ENCODE data around the gene SEMA3C. TPM values are rescaled to one million over a fixed set of nuclear protein-coding genes. Genes with fewer than 3 reads are reported as not detected.

SEMA3C gene
- total and polyA plus RNA-seq, 2 donors (not counting 1 experiment from before 2014, with no cell fraction given), result 310 to 322 TPM

DNA sequence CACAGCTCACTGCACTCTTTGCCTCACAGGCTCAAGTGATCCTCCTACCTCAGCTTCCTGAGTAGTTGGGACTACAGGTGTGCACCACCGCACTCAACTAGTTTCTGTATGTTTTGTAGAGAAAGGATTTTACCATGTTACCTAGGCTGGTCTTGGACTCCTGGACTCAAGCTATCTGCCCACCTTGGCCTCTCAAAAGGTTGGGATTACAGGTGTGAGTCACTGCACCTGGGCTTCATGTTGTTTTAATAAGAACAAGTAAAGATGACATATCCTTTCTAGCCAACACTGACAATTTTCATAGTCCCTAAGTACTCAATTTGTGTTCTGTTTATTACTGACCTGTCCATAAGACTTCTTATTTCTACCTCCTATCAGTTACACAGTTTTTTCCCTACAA, 16.8 kb downstream of the SEMA3C start:
- peaks cover 9% of the 10 kb centered on the region for H3K4me1 ChIP-seq (ENCODE audit: control insufficient read depth, extremely low read depth, insufficient read depth, low read length)
- H3K36me3 ChIP-seq (ENCODE audit: control insufficient read depth, insufficient read depth, low read length), result peaks cover 6% of the 10 kb centered on the region
- H3K27me3 ChIP-seq (ENCODE audit: control insufficient read depth, insufficient read depth, low read length), result no peaks in the 10 kb centered on the region
- H3K4me3 ChIP-seq (replicated peaks in 1 of 4; ENCODE audit: control extremely low read depth in 1 of 4, insufficient read depth in 1 of 4, low read depth in 3 of 4, low read length in 4 of 4), result no peak overlapping the region
- H3K79me2 ChIP-seq (ENCODE audit: control insufficient read depth, insufficient read depth, low read length), result peaks cover 74% of the 10 kb centered on the region
- H2AFZ ChIP-seq (ENCODE audit: low read length), result no peak overlapping the region
- no peak overlapping the region for H3K4me2 ChIP-seq (ENCODE audit: extremely low read depth, insufficient read depth, low read length)
- peak overlapping the region; percentile 8 for H3K27ac ChIP-seq (ENCODE audit: insufficient read depth, low read length)
- DNase-seq (ENCODE audit: low read depth in 2 of 2), result no peak
- no peak overlapping the region for H3K9ac ChIP-seq (ENCODE audit: insufficient read depth, low read length)
- TF ChIP-seq EZH2 (IDR thresholded peaks at IDR 0.05; ENCODE audit: low read length, missing control alignments) (no peak), CTCF (conservative IDR thresholded peaks at IDR 0.05 in 1 of 2, IDR thresholded peaks at IDR 0.05 in 1 of 2; ENCODE audit: low read depth in 1 of 2, low read length in 2 of 2) (no peak)
- H3K9me3 ChIP-seq (ENCODE audit: control insufficient read depth, insufficient read depth, low read depth, low read length), result no peaks in the 10 kb centered on the region
- H4K20me1 ChIP-seq (ENCODE audit: control insufficient read depth, extremely low read depth, insufficient read depth, low read length), result no peaks in the 10 kb centered on the region

DNA sequence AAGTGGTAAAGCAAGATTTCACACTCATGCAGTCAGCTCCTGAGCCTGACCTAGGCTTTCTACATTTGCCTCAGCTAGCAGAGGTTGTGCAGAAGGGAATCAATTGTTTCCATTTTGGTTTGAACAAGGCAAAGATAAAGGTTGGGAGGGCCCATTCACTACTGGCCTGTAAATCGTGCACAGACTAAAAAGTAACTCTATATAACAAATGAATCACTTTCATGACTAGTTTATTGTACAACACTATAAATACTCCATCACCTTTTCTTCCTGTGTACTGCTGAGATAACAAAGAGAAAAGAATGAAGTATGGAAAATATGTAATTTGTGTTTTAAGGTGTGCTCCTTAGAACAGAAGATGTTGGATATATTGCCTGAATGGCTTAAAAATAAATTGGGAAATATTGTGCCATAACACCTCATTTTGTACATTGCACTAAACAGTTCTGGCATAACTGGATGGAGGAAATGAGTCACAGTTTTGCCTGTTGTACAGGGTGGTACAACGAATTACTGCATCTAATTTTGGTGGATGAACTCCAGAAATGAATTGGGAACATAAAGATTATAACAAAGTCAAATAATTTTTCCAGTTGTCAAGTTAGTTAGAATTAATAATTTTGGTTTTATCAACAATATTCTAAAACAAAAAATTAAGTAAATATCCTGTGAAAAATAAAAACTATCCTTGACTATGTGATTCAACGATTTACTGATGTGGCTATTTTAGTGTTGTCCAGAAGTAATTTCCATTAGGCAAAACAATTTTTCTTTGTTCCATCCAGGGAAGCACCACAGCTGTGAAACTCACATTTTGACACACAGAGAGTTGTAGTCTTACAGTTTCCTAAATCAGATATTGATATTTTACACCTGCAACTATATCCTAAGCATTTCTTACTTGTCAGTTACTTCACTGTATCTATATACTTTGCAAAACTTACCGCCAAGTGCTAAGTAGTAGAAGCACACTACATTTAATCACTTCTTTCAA, 18.0 kb downstream of the SEMA3C start:
- H3K36me3 ChIP-seq (ENCODE audit: control insufficient read depth, insufficient read depth, low read length), result peaks cover 6% of the 10 kb centered on the region
- TF ChIP-seq EZH2 (IDR thresholded peaks at IDR 0.05; ENCODE audit: low read length, missing control alignments) (no peak), CTCF (conservative IDR thresholded peaks at IDR 0.05 in 1 of 2, IDR thresholded peaks at IDR 0.05 in 1 of 2; ENCODE audit: low read depth in 1 of 2, low read length in 2 of 2) (no peak)
- peak overlapping the region; percentile 15 for H3K4me2 ChIP-seq (ENCODE audit: extremely low read depth, insufficient read depth, low read length)
- no peak overlapping the region for H3K4me3 ChIP-seq (replicated peaks in 1 of 4; ENCODE audit: control extremely low read depth in 1 of 4, insufficient read depth in 1 of 4, low read depth in 3 of 4, low read length in 4 of 4)
- H3K9me3 ChIP-seq (ENCODE audit: control insufficient read depth, insufficient read depth, low read depth, low read length), result no peaks in the 10 kb centered on the region
- H3K9ac ChIP-seq (ENCODE audit: insufficient read depth, low read length), result no peak overlapping the region
- peak overlapping the region; percentile 26 for H3K27ac ChIP-seq (ENCODE audit: insufficient read depth, low read length)
- H3K4me1 ChIP-seq (ENCODE audit: control insufficient read depth, extremely low read depth, insufficient read depth, low read length), result peaks cover 9% of the 10 kb centered on the region
- H4K20me1 ChIP-seq (ENCODE audit: control insufficient read depth, extremely low read depth, insufficient read depth, low read length), result no peaks in the 10 kb centered on the region
- H2AFZ ChIP-seq (ENCODE audit: low read length), result no peak overlapping the region
- H3K79me2 ChIP-seq (ENCODE audit: control insufficient read depth, insufficient read depth, low read length), result peaks cover 74% of the 10 kb centered on the region
- peak; percentile 84 to 89 for DNase-seq (ENCODE audit: low read depth in 2 of 2)
- no peaks in the 10 kb centered on the region for H3K27me3 ChIP-seq (ENCODE audit: control insufficient read depth, insufficient read depth, low read length)

DNA sequence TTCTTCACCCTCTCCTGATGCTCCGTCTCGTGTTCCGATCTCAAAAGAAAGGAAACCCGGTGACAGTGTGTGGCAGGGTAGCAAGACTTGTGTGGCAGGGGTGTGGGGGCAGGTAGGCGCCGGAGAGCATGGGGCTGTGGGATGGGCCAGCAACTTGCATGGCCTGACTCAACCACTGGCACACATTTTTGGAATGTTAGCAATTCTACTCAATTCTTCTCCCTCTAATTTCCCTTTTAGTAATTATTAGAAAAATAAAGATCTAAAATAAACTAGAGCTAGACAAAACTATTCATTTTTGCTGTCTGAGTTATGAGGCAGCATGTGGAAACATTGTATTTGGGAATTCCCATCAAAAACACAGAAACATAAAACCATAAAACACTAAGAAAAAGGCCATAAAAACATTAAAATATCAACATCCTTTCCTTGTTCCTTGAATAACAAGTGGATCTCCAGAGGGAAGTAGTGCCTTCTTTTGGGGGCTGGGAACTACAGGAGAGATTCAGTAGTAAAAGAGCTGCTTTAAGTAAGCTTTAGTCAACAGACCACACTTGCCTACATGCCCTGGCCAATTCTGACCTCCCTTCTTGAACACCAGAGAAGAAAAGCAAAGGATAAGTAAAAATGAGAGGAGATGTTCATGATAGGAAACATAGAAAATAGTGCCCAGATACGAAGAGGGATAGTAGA, 21.8 kb downstream of the SEMA3C start:
- no peak overlapping the region for H3K4me3 ChIP-seq (replicated peaks in 1 of 4; ENCODE audit: control extremely low read depth in 1 of 4, insufficient read depth in 1 of 4, low read depth in 3 of 4, low read length in 4 of 4)
- peak overlapping the region; percentile 16 for H3K27ac ChIP-seq (ENCODE audit: insufficient read depth, low read length)
- no peak overlapping the region for H2AFZ ChIP-seq (ENCODE audit: low read length)
- no peak for DNase-seq (ENCODE audit: low read depth in 2 of 2)
- peaks cover 6% of the 10 kb centered on the region for H3K4me1 ChIP-seq (ENCODE audit: control insufficient read depth, extremely low read depth, insufficient read depth, low read length)
- H3K79me2 ChIP-seq (ENCODE audit: control insufficient read depth, insufficient read depth, low read length), result peaks cover 69% of the 10 kb centered on the region
- no peaks in the 10 kb centered on the region for H4K20me1 ChIP-seq (ENCODE audit: control insufficient read depth, extremely low read depth, insufficient read depth, low read length)
- no peak overlapping the region for H3K4me2 ChIP-seq (ENCODE audit: extremely low read depth, insufficient read depth, low read length)
- H3K27me3 ChIP-seq (ENCODE audit: control insufficient read depth, insufficient read depth, low read length), result no peaks in the 10 kb centered on the region
- H3K9me3 ChIP-seq (ENCODE audit: control insufficient read depth, insufficient read depth, low read depth, low read length), result no peaks in the 10 kb centered on the region
- H3K36me3 ChIP-seq (ENCODE audit: control insufficient read depth, insufficient read depth, low read length), result peaks cover 3% of the 10 kb centered on the region
- TF ChIP-seq EZH2 (IDR thresholded peaks at IDR 0.05; ENCODE audit: low read length, missing control alignments), result no peak
- no peak for TF ChIP-seq CTCF (conservative IDR thresholded peaks at IDR 0.05 in 1 of 2, IDR thresholded peaks at IDR 0.05 in 1 of 2; ENCODE audit: low read depth in 1 of 2, low read length in 2 of 2)
- no peak overlapping the region for H3K9ac ChIP-seq (ENCODE audit: insufficient read depth, low read length)
